Mucosa of descending colon (tissue), 3 donors: ENCODE results near the gene KIF16B. TPM values are rescaled to one million over a fixed set of nuclear protein-coding genes. Genes with fewer than 3 reads are reported as not detected.

Experiments
- ATAC-seq: fragments of 200-7000 bp; cut with Tn5 transposase; one replicate; pipeline ENCODE4 v1.9.1; 2020; ENCODE audit warnings: mild to moderate bottlenecking, moderate library complexity
- DNase-seq, 3 donors: peaks; one replicate each; pipeline ENCODE4 v3.0.0-alpha.2; 2020
- H3K36me3 ChIP-seq: fragments of 200-600 bp; one replicate; pipeline ENCODE4 v1.8.0; 2021; ENCODE audit warnings: low read depth, mild to moderate bottlenecking
- H3K4me1 ChIP-seq: fragments of 200-600 bp; one replicate; pipeline ENCODE4 v1.8.0; 2021; ENCODE audit warnings: low read depth, mild to moderate bottlenecking
- H3K4me3 ChIP-seq: fragments of 200-600 bp; one replicate; pipeline ENCODE4 v1.8.0; 2021; ENCODE audit warnings: mild to moderate bottlenecking
- H3K9me3 ChIP-seq: fragments of 200-600 bp; one replicate; pipeline ENCODE4 v1.8.0; 2021; ENCODE audit warnings: mild to moderate bottlenecking
- CTCF ChIP-seq: fragments of 200-600 bp; IDR thresholded peaks from one replicate; pipeline ENCODE4 v1.8.0; 2022; ENCODE audit warnings: antibody characterized with exemption, mild to moderate bottlenecking
- intact Hi-C, 2 donors: fragments of 100-400 bp; cut with DNase I in 1 of 2; cut with micrococcal nuclease in 1 of 2; formaldehyde crosslinking; loops; one replicate each; pipeline versions ENCODE4 v1.11.0 to v1.11.1; 2022; cut with DNase I, micrococcal nuclease
- total RNA-seq, 3 donors: library from RNA; stranded (reverse); fragmentation: NEBNext Ultra II Directional in 2 of 3; extraction: Animal tissue kit (Norgen Biotek cat#: 25700) in 2 of 3; gene quantifications; one replicate each; pipeline versions ENCODE4 v1.2.1 to v1.2.4, GENCODE V29; 2021 to 2023
- donor health status: DM: no; HTN: no; CAD: no; lungs with moderate emphysema.
- donor health status: DM: no; HTN: no; CAD: no.
- donor health status: DM: no; HTN: yes; CAD: no.

KIF16B gene
- total RNA-seq, 3 donors from 2014 or later: 48.5 to 81.7 (median 65.1) TPM

- ATAC-seq: no peak
- intact Hi-C loops: no loop called here
Measured at GRCh38 chr20:16609066-16609465, 35.8 kb upstream of the KIF16B start.

GRCh38 chr20:16608277-16608650, 35.0 kb upstream of the KIF16B start:
- TF ChIP-seq CTCF: no peak
- H3K4me3 ChIP-seq: no peak overlapping the region
- DNase-seq (peak in 1 of 3 donors; percentile 44), ATAC-seq (peak; percentile 9)
- intact Hi-C loops: no loop called here
- peaks cover 21% of the 10 kb centered on the region for H3K4me1 ChIP-seq
- H3K36me3 ChIP-seq: no peaks in the 10 kb centered on the region
- no peaks in the 10 kb centered on the region for H3K9me3 ChIP-seq

More at GRCh38 chr20:16609066-16609465, 35.8 kb upstream of the KIF16B start:
- H3K36me3 ChIP-seq: no peaks in the 10 kb centered on the region
- H3K9me3 ChIP-seq: no peaks in the 10 kb centered on the region
- DNase-seq: no peak
- H3K4me1 ChIP-seq: peaks cover 21% of the 10 kb centered on the region
- H3K4me3 ChIP-seq: no peak overlapping the region
- TF ChIP-seq CTCF: no peak

GRCh38 chr20:16607364-16608276, 34.4 kb upstream of the KIF16B start:
- Histone ChIP-seq H3K36me3 (no peaks in the 10 kb centered on the region), H3K9me3 (no peaks in the 10 kb centered on the region), H3K4me3 (no peak overlapping the region), H3K4me1 (peaks cover 21% of the 10 kb centered on the region)
- ATAC-seq (peak; percentile 88), DNase-seq (peak in 2 of 3 donors; percentile 58 to 70)
- no peak for TF ChIP-seq CTCF
- intact Hi-C loops: no loop called here

- no peak overlapping the region for H3K4me3 ChIP-seq
- ATAC-seq: no peak
- no peak for TF ChIP-seq CTCF
- H3K36me3 ChIP-seq: no peaks in the 10 kb centered on the region
- no peaks in the 10 kb centered on the region for H3K9me3 ChIP-seq
- H3K4me1 ChIP-seq: peaks cover 18% of the 10 kb centered on the region
- DNase-seq: no peak
- intact Hi-C loops: no loop called here
Measured at GRCh38 chr20:16606468-16607070, 33.3 kb upstream of the KIF16B start.

GRCh38 chr20:16601047-16601446, 27.8 kb upstream of the KIF16B start:
- no peak for ATAC-seq
- Histone ChIP-seq H3K4me3 (no peak overlapping the region), H3K9me3 (no peaks in the 10 kb centered on the region), H3K4me1 (no peaks in the 10 kb centered on the region), H3K36me3 (no peaks in the 10 kb centered on the region)
- intact Hi-C loops: no loop called here
- no peak for TF ChIP-seq CTCF
- no peak for DNase-seq
